HepG2 (cell line): Measurements from ENCODE around the gene ZFAND2B. TPM values are rescaled to one million over a fixed set of nuclear protein-coding genes. Genes with fewer than 3 reads are reported as not detected.

ENCODE experiments used
- AKAP8 ChIP-seq: sonication (generic); formaldehyde crosslinking; IDR thresholded peaks from 2 replicates; pipeline ENCODE4 v1.5.1; 2020; ENCODE audit warnings: mild to moderate bottlenecking, missing genetic modification reagents
- ATRX ChIP-seq: sonication (generic); formaldehyde crosslinking; IDR thresholded peaks from 2 replicates; pipeline ENCODE4 v1.4.0; 2020; ENCODE audit warnings: missing genetic modification reagents, borderline replicate concordance
- ERF ChIP-seq: IDR thresholded peaks from 2 replicates; pipeline ENCODE4 v1.6.1; 2018; ENCODE audit warnings: missing biosample characterization, missing genetic modification reagents
- MED8 ChIP-seq: sonication (generic); formaldehyde crosslinking; IDR thresholded peaks from 2 replicates; pipeline ENCODE4 v1.8.1; 2023; ENCODE audit warnings: mild to moderate bottlenecking, missing genetic modification reagents; ENCODE audit not compliant: insufficient replicate concordance
- NFE2L2 ChIP-seq: fragments of 150-350 bp; IDR thresholded peaks from 2 replicates; pipeline ENCODE4 v1.6.1; 2014; ENCODE audit warnings: low read length
- NR2F2 ChIP-seq: IDR thresholded peaks from 2 replicates; pipeline ENCODE4 v1.6.1; 2012; ENCODE audit warnings: low read depth, inconsistent platforms, borderline replicate concordance
- SNAI1 ChIP-seq: sonication (generic); formaldehyde crosslinking; IDR thresholded peaks from 2 replicates; pipeline ENCODE4 v1.5.0; 2020; ENCODE audit warnings: mild to moderate bottlenecking, missing genetic modification reagents, borderline replicate concordance
- STAT6 ChIP-seq: sonication (generic); formaldehyde crosslinking; IDR thresholded peaks from 2 replicates; pipeline ENCODE4 v1.4.0; 2020; ENCODE audit warnings: missing genetic modification reagents, mild to moderate bottlenecking, borderline replicate concordance
- TBX2 ChIP-seq: sonication (generic); formaldehyde crosslinking; IDR thresholded peaks from 2 replicates; pipeline ENCODE4 v1.5.0; 2020; ENCODE audit warnings: missing genetic modification reagents, mild to moderate bottlenecking, borderline replicate concordance
- TCF12 ChIP-seq, 2 experiments: fragments of 450-650 bp in 1 of 2; sonication (generic) in 1 of 2; formaldehyde crosslinking in 1 of 2; IDR thresholded peaks; 2 replicates each; pipeline versions ENCODE4 v1.6.1 to v1.8.0; 2017 to 2022; ENCODE audit warnings: antibody characterized with exemption in 1 of 2, mild to moderate bottlenecking in 1 of 2, missing genetic modification reagents in 1 of 2, moderate library complexity in 1 of 2
- U2AF2 ChIP-seq: fragments of 200-400 bp; formaldehyde crosslinking; IDR thresholded peaks from 2 replicates; pipeline ENCODE4 v1.6.1; 2017; ENCODE audit warnings: low read depth, mild to moderate bottlenecking, low read length
- XBP1 ChIP-seq: sonication (generic); formaldehyde crosslinking; IDR thresholded peaks from 2 replicates; pipeline ENCODE4 v1.5.0; 2020; ENCODE audit warnings: missing genetic modification reagents
- ZFAT ChIP-seq: sonication (generic); formaldehyde crosslinking; conservative IDR thresholded peaks from 2 replicates; pipeline ENCODE4 v1.8.1; 2023; ENCODE audit warnings: missing genetic modification reagents, inconsistent platforms
- ZNF766 ChIP-seq: sonication (generic); formaldehyde crosslinking; IDR thresholded peaks from 2 replicates; pipeline ENCODE4 v1.5.0; 2020; ENCODE audit warnings: missing genetic modification reagents, borderline replicate concordance
- ZNF782 ChIP-seq: sonication (generic); formaldehyde crosslinking; IDR thresholded peaks from 2 replicates; pipeline ENCODE4 v1.4.0; 2020; ENCODE audit warnings: missing genetic modification reagents, mild to moderate bottlenecking, borderline replicate concordance
- polyA plus RNA-seq, 8 experiments: library from polyadenylated mRNA; depleted of rRNA in 3 of 8; stranded (reverse) in 7 of 8; unstranded in 1 of 8; fragments of >200 nt; fragmentation: Illumina TruSeq in 4 of 8; extraction: Trizol in 4 of 8; gene quantifications; 2 replicates each; pipeline versions ENCODE4 v1.2.1 to v1.2.3, GENCODE V29; 2011 to 2016; ENCODE audit warnings: low read depth in 4 of 8, missing spikeins in 1 of 8, mixed read lengths in 1 of 8; ENCODE audit not compliant: insufficient read depth in 1 of 8
- total RNA-seq, 5 experiments: library from RNA; depleted of rRNA; stranded (reverse); fragments of >200 nt; fragmentation: Illumina TruSeq; extraction: Trizol; gene quantifications; 2 replicates each; pipeline ENCODE4 v1.2.3, GENCODE V29; 2016; ENCODE audit warnings: low read depth in 1 of 5
- TF ChIP-seq, protein P1 (sequence below): sonication (generic); formaldehyde crosslinking; IDR thresholded peaks from 2 replicates; pipeline ENCODE4 v1.5.1; 2020; ENCODE audit warnings: missing genetic modification reagents, mild to moderate bottlenecking, borderline replicate concordance
- TF ChIP-seq, protein P2 (sequence below): sonication (generic); formaldehyde crosslinking; IDR thresholded peaks from 2 replicates; pipeline ENCODE4 v1.5.0; 2020; ENCODE audit warnings: missing genetic modification reagents
- TF ChIP-seq, protein P3 (sequence below): sonication (generic); formaldehyde crosslinking; IDR thresholded peaks from 2 replicates; pipeline ENCODE4 v1.4.0; 2020; ENCODE audit warnings: missing genetic modification reagents
- TF ChIP-seq, protein P4 (sequence below): sonication (generic); formaldehyde crosslinking; IDR thresholded peaks from 2 replicates; pipeline ENCODE4 v1.4.0; 2020; ENCODE audit warnings: missing genetic modification reagents

ZFAND2B gene
- total and polyA plus RNA-seq, 2 of the 13 experiments (the other 11 are each of a cell fraction or from before 2014, with no cell fraction given): 53.3 to 115 TPM

- TF ChIP-seq, protein P1, sequence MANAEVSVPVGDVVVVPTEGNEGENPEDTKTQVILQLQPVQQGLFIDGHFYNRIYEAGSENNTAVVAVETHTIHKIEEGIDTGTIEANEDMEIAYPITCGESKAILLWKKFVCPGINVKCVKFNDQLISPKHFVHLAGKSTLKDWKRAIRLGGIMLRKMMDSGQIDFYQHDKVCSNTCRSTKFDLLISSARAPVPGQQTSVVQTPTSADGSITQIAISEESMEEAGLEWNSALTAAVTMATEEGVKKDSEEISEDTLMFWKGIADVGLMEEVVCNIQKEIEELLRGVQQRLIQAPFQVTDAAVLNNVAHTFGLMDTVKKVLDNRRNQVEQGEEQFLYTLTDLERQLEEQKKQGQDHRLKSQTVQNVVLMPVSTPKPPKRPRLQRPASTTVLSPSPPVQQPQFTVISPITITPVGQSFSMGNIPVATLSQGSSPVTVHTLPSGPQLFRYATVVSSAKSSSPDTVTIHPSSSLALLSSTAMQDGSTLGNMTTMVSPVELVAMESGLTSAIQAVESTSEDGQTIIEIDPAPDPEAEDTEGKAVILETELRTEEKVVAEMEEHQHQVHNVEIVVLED: no peak
- 0 out of 2 replicates have a peak, but pooled peaks have one; percentile 4 for TF ChIP-seq ERF (CRISPR knock-in tag)
- TF ChIP-seq TCF12 (IDR thresholded peaks at IDR 0.05): no peak
- no peak for TF ChIP-seq TCF12 (CRISPR knock-in tag; IDR thresholded peaks at IDR 0.05)
- no peak for TF ChIP-seq AKAP8 (CRISPR knock-in tag)
- no peak for TF ChIP-seq NFE2L2
- TF ChIP-seq, protein P2, sequence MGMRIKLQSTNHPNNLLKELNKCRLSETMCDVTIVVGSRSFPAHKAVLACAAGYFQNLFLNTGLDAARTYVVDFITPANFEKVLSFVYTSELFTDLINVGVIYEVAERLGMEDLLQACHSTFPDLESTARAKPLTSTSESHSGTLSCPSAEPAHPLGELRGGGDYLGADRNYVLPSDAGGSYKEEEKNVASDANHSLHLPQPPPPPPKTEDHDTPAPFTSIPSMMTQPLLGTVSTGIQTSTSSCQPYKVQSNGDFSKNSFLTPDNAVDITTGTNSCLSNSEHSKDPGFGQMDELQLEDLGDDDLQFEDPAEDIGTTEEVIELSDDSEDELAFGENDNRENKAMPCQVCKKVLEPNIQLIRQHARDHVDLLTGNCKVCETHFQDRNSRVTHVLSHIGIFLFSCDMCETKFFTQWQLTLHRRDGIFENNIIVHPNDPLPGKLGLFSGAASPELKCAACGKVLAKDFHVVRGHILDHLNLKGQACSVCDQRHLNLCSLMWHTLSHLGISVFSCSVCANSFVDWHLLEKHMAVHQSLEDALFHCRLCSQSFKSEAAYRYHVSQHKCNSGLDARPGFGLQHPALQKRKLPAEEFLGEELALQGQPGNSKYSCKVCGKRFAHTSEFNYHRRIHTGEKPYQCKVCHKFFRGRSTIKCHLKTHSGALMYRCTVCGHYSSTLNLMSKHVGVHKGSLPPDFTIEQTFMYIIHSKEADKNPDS (CRISPR knock-in tag): no peak
- TF ChIP-seq, protein P3, sequence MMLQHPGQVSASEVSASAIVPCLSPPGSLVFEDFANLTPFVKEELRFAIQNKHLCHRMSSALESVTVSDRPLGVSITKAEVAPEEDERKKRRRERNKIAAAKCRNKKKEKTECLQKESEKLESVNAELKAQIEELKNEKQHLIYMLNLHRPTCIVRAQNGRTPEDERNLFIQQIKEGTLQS: peak; percentile 49; the same call in 1 of the 2 replicates
- no peak for TF ChIP-seq TBX2 (CRISPR knock-in tag)
- no peak for TF ChIP-seq MED8 (CRISPR knock-in tag)
- no peak for TF ChIP-seq ZNF782 (CRISPR knock-in tag)
- TF ChIP-seq SNAI1 (CRISPR knock-in tag): no peak
- TF ChIP-seq NR2F2: no peak; the same call in 1 of the 2 replicates
- TF ChIP-seq ATRX (CRISPR knock-in tag): no peak
- TF ChIP-seq U2AF2: no peak
- no peak for TF ChIP-seq ZFAT (CRISPR knock-in tag)
- no peak for TF ChIP-seq XBP1 (CRISPR knock-in tag)
- TF ChIP-seq, protein P4, sequence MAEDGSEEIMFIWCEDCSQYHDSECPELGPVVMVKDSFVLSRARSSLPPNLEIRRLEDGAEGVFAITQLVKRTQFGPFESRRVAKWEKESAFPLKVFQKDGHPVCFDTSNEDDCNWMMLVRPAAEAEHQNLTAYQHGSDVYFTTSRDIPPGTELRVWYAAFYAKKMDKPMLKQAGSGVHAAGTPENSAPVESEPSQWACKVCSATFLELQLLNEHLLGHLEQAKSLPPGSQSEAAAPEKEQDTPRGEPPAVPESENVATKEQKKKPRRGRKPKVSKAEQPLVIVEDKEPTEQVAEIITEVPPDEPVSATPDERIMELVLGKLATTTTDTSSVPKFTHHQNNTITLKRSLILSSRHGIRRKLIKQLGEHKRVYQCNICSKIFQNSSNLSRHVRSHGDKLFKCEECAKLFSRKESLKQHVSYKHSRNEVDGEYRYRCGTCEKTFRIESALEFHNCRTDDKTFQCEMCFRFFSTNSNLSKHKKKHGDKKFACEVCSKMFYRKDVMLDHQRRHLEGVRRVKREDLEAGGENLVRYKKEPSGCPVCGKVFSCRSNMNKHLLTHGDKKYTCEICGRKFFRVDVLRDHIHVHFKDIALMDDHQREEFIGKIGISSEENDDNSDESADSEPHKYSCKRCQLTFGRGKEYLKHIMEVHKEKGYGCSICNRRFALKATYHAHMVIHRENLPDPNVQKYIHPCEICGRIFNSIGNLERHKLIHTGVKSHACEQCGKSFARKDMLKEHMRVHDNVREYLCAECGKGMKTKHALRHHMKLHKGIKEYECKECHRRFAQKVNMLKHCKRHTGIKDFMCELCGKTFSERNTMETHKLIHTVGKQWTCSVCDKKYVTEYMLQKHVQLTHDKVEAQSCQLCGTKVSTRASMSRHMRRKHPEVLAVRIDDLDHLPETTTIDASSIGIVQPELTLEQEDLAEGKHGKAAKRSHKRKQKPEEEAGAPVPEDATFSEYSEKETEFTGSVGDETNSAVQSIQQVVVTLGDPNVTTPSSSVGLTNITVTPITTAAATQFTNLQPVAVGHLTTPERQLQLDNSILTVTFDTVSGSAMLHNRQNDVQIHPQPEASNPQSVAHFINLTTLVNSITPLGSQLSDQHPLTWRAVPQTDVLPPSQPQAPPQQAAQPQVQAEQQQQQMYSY (CRISPR knock-in tag): 0 out of 2 replicates have a peak, but pooled peaks have one; percentile 31
- peak; percentile 16; the same call in 1 of the 2 replicates for TF ChIP-seq ZNF766 (CRISPR knock-in tag)
- peak; percentile 78 for TF ChIP-seq STAT6 (CRISPR knock-in tag)
Measured at GRCh38 chr2:219230059-219230540, 23.5 kb downstream of the ZFAND2B start (continued).
